GM21390 (cell line): ENCODE results near the gene TXNL4B.

ENCODE experiments used
- ATAC-seq: cut with Tn5 transposase; IDR thresholded peaks from one replicate; pipeline ENCODE4 v1.9.1; 2021; ENCODE audit not compliant: unreplicated experiment

Gene TXNL4B

GRCh38 chr16:72112906-72113615 lies 19.6 kb upstream of the TXNL4B start:
- ATAC-seq = no peak

DNA sequence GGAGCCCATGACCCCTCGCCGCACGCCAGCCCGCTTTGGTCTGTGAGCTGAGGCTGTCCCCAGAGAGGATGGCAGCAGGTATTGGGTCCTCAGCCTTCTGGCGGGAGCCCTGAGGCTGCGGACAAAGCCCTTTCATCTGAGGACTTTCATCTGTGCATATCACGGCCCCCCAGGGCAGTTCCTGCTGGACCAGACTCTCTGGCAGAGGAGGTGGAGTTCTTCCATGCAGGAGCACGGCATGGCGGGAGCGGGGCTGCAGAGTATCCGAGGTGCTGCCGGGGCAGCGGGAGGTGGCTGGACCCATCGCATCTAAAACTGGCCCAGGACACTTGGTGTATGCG lies 19.0 kb upstream of the TXNL4B start:
- ATAC-seq = no peak

- ATAC-seq = no peak
These were observed 18.4 kb upstream of the TXNL4B start for GRCh38 chr16:72111657-72112451.

- ATAC-seq = no peak
These were observed 17.5 kb upstream of the TXNL4B start for GRCh38 chr16:72110662-72111615.

- no peak for ATAC-seq
These were observed 16.6 kb upstream of the TXNL4B start for GRCh38 chr16:72109966-72110530.

DNA sequence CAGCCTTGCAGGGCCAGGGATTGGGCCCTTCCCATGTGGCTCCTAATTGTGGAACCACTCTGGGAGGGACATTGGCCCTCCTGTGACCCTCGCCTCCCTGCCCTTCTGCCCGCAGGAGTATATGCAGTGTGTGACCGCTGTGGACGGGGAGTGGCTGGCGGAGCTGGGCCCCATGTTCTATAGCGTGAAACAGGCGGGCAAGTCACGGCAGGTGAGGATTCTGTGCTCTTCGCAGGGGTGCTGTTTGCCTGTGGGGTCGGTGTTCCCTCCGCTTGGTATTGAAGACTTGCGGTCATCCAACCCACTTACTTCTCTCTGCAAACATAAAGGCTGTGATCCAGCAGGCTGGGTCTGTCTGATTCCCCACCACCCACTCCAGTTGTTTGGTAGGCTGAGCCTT lies 15.9 kb upstream of the TXNL4B start:
- ATAC-seq = no peak

DNA sequence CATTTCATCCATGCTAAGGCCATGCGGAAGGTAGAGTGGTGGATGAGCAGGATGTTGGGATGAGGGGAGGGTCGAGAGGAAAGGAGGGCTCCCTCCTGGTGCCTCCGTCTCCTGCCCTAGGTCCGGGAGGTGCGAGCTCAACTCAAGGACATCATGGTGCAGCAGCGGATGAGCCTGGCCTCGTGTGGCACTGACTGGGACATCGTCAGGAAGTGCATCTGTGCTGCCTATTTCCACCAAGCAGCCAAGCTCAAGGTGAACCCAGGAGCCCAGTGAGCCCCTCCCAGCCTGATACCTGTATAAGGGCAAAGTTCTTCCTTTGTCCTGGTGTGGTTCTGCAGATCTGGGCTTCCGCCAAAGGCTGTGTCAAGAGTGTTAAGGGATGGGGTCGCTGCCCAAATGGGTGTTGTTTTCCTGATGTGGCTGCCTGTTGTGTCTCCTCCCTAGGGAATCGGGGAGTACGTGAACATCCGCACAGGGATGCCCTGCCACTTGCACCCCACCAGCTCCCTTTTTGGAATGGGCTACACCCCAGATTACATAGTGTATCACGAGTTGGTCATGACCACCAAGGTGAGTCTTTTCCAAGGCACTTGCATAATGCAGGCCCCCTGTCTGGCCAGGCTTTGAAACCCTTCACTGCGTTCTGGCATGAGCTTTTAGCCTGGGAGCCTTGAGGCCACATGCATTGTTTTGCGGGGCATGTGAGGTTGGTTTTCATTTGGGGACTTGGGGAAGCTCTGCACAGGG lies 15.1 kb upstream of the TXNL4B start:
- ATAC-seq = no peak

GRCh38 chr16:72107371-72107770 lies 14.0 kb upstream of the TXNL4B start:
- ATAC-seq = no peak

GRCh38 chr16:72105978-72106377 lies 12.6 kb upstream of the TXNL4B start:
- no peak for ATAC-seq

- ATAC-seq = no peak
These were observed 11.5 kb upstream of the TXNL4B start for GRCh38 chr16:72104905-72105304.

DNA sequence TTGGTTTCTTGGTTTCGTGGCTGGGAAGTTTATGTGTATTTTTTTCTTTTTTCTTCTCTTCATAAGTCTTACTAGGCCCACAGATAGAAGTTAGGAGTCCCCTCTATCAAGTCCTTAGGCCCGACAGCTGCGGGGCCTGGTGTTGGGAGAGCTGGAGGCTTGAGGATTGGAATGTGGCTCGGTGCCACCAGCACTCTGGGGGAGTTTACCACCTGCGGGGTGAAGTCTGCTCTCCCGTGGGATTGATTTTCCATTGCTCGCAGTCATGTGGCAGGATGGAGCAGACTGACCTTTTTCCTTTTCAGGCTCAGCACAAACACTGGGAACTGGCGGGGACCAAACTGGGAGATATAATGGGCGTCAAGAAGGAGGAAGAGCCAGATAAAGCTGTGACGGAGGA lies 7.8 kb upstream of the TXNL4B start:
- ATAC-seq = no peak

- ATAC-seq = no peak
These were observed 6.0 kb upstream of the TXNL4B start for GRCh38 chr16:72099377-72099818.

- no peak for ATAC-seq
These were observed 5.5 kb upstream of the TXNL4B start for GRCh38 chr16:72098936-72099335.

GRCh38 chr16:72094266-72094610 lies 818 bp upstream of the TXNL4B start:
- ATAC-seq = no peak

DNA sequence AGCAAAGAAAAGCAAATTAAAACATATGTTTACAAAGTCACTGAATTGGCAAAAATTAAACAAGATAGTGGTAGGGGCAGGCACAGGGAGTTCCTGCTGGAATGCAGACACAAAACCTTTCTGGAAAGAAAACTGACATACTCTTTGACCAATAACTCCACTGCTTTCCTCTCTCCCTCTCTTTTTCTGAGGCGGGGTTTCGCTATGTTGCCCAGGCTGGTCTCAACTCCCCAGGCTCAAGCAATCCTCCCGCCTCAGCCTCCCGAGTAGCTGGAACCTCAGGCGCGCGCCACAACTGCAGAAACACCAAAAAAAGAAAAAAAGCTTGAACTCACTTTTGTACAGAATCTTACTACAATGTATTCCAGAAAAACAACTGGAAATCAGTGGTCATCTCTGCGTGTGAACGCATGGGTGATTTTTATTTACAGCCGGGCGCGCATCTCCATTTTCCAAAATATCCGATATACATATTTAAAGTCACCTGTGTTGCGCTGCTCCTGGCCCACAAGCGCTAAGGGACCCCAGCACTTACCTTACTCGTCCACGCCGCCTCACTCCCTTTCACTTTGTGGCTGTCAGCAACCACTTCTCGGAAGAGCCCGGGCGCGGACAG lies 480 bp downstream of the TXNL4B start:
- ATAC-seq = no peak

DNA sequence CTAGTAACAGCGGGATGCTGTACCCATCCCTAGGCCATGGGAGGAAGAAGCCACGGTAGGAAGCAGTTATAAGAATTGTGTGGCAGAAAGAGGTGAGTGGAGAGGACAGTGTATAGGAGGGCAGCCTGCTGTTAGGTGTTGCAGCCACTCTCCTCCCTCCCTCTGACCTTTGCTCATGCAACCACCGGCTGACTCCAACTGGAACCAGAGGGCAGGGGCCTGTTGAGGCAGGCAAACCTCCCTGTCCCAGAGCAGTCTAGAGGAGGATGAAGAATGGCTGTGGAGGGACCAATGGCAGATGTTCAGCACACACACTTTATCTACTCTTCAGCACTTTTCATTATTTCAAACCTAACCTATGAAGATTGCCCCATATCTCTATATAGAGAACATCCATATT lies 2.2 kb downstream of the TXNL4B start:
- no peak for ATAC-seq

DNA sequence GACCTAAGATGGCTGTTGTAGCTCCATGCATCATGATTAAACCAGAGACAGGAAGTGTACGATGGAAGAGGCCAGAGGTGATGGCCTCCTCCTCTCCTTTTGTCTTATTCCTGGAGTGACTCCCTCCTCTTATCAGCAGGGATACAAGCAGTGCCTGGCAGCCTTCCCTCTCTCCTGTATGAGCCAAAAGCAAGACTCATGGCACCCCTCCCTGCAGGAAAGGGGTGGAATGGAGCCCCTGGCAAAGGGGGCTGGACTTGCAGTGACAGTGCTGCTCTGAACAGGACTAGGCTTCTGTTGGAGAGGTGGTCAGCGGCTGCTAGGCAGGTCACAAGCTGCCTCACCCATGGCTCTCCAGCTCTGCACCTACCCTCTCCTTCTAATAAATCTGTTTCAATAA lies 8.4 kb downstream of the TXNL4B start:
- no peak for ATAC-seq

DNA sequence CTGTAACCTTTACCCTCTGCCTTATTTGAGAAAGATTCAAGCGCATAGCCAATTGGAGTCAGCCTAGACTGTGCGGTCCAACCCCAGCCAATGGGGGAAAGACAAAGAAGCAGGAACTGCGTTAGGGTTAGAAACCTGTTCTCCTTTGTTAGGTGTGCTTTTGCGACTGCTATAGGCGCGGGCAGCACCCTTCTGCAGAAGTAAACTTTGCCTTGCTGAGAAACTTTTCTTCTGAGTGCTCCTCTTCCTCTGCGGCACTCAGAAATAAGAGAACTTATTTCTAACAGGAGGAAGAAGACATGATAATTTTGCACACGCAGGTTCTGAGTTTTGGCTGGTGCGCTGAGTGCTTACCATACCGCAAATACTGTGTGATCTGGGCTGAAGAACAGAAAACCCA lies 9.0 kb downstream of the TXNL4B start:
- no peak for ATAC-seq

DNA sequence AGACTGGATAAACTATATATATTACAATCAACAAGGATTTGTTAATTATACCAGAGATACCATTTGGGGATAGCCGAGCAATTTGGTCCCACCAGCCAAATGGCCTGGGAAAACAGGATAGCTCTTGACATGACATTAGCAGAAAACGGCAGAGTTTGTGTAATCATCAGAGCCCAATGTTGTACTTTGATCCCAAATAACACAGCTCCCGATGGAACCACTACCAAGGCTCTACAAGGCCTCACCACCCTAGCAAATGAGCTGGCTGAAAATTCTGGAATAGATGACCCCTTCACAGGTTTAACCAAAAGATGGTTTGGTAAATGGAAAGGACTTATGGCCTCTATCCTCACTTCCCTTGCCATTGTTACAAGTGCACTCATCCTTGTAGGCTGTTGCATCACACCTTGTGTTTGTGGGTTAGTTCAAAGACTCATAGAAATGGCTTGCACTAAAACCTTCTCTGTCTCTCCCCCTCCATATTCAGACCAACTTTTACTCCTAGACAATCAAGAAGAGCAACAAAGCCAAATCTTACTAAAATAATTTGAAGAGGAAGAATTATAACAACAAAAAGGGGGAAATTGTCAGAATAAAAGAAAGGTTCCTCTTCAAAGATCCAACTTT lies 9.5 kb downstream of the TXNL4B start:
- no peak for ATAC-seq
